Psoas muscle (tissue), 8 donors: ENCODE measurements around the gene KIRREL3. TPM values are rescaled to one million over a fixed set of nuclear protein-coding genes. Genes with fewer than 3 reads are reported as not detected.

Experiments
- ATAC-seq, 4 donors: fragments of 200-7000 bp; cut with Tn5 transposase; one replicate each; pipeline ENCODE4 v1.9.1; 2020; ENCODE audit warnings: moderate library complexity in 3 of 4, mild to moderate bottlenecking in 2 of 4
- DNase-seq, 2 donors: peaks; one replicate each; pipeline ENCODE4 v3.0.0-alpha.2; 2020
- H3K27ac ChIP-seq: fragments of 200-600 bp; one replicate; pipeline ENCODE4 v1.8.0; 2022
- H3K27me3 ChIP-seq, 3 donors: fragments of 200-600 bp in 1 of 3; one replicate each; pipeline versions ENCODE4 v1.6.1 to v1.8.0; 2013 to 2022; ENCODE audit warnings: low read length in 2 of 3, mild to moderate bottlenecking in 2 of 3, moderate library complexity in 1 of 3; ENCODE audit not compliant: insufficient read depth in 3 of 3
- H3K36me3 ChIP-seq, 2 donors: fragments of 200-600 bp in 1 of 2; one replicate each; pipeline versions ENCODE4 v1.6.1 to v1.8.0; 2013 to 2022; ENCODE audit warnings: low read depth in 1 of 2, mild to moderate bottlenecking in 1 of 2, moderate library complexity in 1 of 2; ENCODE audit not compliant: insufficient read depth in 1 of 2
- H3K4me1 ChIP-seq: fragments of 200-600 bp; one replicate; pipeline ENCODE4 v1.8.0; 2022
- H3K4me3 ChIP-seq: fragments of 200-600 bp; one replicate; pipeline ENCODE4 v1.8.0; 2022; ENCODE audit warnings: mild to moderate bottlenecking
- H3K9me3 ChIP-seq: fragments of 200-600 bp; one replicate; pipeline ENCODE4 v1.8.0; 2022
- CTCF ChIP-seq: fragments of 200-600 bp; IDR thresholded peaks from one replicate; pipeline ENCODE4 v1.8.0; 2022; ENCODE audit warnings: antibody characterized with exemption
- WGBS, 3 donors: extraction: QIAGEN DNeasy Blood & Tissue Kit; methylation state at CpG; one replicate each; pipeline versions ENCODE4 v1.1.6 to v1.1.7; 2013; 5-methylcytosine and 5-hydroxymethylcytosine counted together
- intact Hi-C, 2 donors: fragments of 100-400 bp; cut with DNase I; formaldehyde crosslinking; loops; one replicate each; pipeline versions ENCODE4 v1.11.0 to v1.14.2; 2022
- polyA plus RNA-seq, 3 donors: library from polyadenylated mRNA; stranded (reverse); fragments of 200-250 nt; gene quantifications; one replicate each; pipeline ENCODE4 v1.2.3, GENCODE V29; 2013
- total RNA-seq, 4 donors: library from RNA; stranded (reverse); fragmentation: NEBNext Ultra II Directional in 2 of 4; extraction: Animal tissue kit (Norgen Biotek cat#: 25700) in 2 of 4; gene quantifications; one replicate each; pipeline versions ENCODE4 v1.2.1 to v1.2.4, GENCODE V29; 2021 to 2023
- donor health status: healthy with polysubstance abuse.
- donor health status: DM: no; HTN: no; CAD: no; lungs with moderate emphysema.
- donor health status: Bipolar disorder and iron deficiency.
- donor health status: healthy.
- donor health status: DM: yes; HTN: yes; CAD: no.
- donor health status: DM: no; HTN: no; CAD: no.
- donor health status: DM: no; HTN: no; CAD: no.
- donor health status: DM: yes; HTN: yes; CAD: no.

The KIRREL3 gene
- total and polyA plus RNA-seq, 7 donors = 0.04 TPM; not detected in 6

GRCh38 chr11:126588630-126589491 is 411.7 kb downstream of the KIRREL3 start:
- no peak for TF ChIP-seq CTCF
- ATAC-seq (no peak), DNase-seq (no peak)
- 75% methylated on average over 16 of the region's 16 CpGs for WGBS, 3 donors
- H3K27me3 ChIP-seq = peaks cover 0 to 11% (median 0%) of the 10 kb centered on the region in 3 donors
- no peaks in the 10 kb centered on the region for H3K9me3 ChIP-seq
- no peak overlapping the region for H3K27ac ChIP-seq
- H3K4me1 ChIP-seq = no peaks in the 10 kb centered on the region
- intact Hi-C loops = no loop called here
- H3K4me3 ChIP-seq = no peak overlapping the region
- no peaks in the 10 kb centered on the region for H3K36me3 ChIP-seq

- no peak for DNase-seq
Observed at GRCh38 chr11:126587541-126587940, 413.0 kb downstream of the KIRREL3 start.

GRCh38 chr11:126585774-126586491 is 414.6 kb downstream of the KIRREL3 start:
- no peak overlapping the region for H3K27ac ChIP-seq
- H3K27me3 ChIP-seq = peaks cover 0 to 11% (median 0%) of the 10 kb centered on the region in 3 donors
- 10 to 15% (median 13%) methylated on average over 23 of the region's 23 CpGs for WGBS, 3 donors
- peak in 3 of 4 donors; percentile 67 to 78 (median 77) for ATAC-seq
- TF ChIP-seq CTCF = no peak
- H3K9me3 ChIP-seq = no peaks in the 10 kb centered on the region
- H3K4me1 ChIP-seq = no peaks in the 10 kb centered on the region
- H3K36me3 ChIP-seq = no peaks in the 10 kb centered on the region
- peak; percentile 58 to 66 for DNase-seq
- H3K4me3 ChIP-seq = peak overlapping the region; percentile 35
- intact Hi-C loops = no loop called here

More at GRCh38 chr11:126587541-126587940, 413.0 kb downstream of the KIRREL3 start:
- H3K4me3 ChIP-seq = no peak overlapping the region
- H3K4me1 ChIP-seq = no peaks in the 10 kb centered on the region
- H3K9me3 ChIP-seq = no peaks in the 10 kb centered on the region
- H3K27me3 ChIP-seq = peaks cover 0 to 11% (median 0%) of the 10 kb centered on the region in 3 donors
- H3K27ac ChIP-seq = no peak overlapping the region
- no peak for TF ChIP-seq CTCF
- 75 to 85% (median 81%) methylated on average over 4 of the region's 4 CpGs for WGBS, 3 donors
- ATAC-seq = no peak
- intact Hi-C loops = no loop called here
- H3K36me3 ChIP-seq = no peaks in the 10 kb centered on the region

DNA sequence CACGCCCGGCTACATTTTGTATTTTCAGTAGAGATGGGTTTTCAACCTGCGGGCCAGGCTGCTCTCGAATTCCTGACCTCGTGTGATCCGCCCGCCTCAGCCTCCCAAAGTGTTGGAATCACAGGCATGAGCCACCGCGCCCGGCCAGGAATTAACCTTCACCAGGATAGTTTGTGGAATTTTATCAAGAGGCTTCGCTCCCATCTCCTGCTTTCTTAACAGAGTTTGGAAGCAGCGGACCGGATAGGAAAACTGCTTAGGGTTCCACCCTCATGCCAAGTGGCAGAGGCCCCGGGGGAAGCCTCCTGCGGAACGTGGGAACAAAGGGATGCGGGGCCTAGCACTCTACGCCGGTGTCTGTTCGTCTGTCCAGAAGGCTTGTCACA is 415.2 kb downstream of the KIRREL3 start:
- peak overlapping the region; percentile 35 for H3K4me3 ChIP-seq
- 34 to 45% (median 43%) methylated on average over 20 of the region's 20 CpGs for WGBS, 3 donors

More for the DNA sequence above, 415.2 kb downstream of the KIRREL3 start:
- H3K4me1 ChIP-seq = no peaks in the 10 kb centered on the region
- no peak for TF ChIP-seq CTCF
- no peak for DNase-seq
- H3K36me3 ChIP-seq = no peaks in the 10 kb centered on the region
- no peaks in the 10 kb centered on the region for H3K9me3 ChIP-seq
- peaks cover 0 to 11% (median 0%) of the 10 kb centered on the region in 3 donors for H3K27me3 ChIP-seq
- intact Hi-C loops = no loop called here
- H3K27ac ChIP-seq = no peak overlapping the region
- peak in 1 of 4 donors; percentile 27 for ATAC-seq
